SHP77 (cell line): ENCODE results near the gene PTGDR2.

Source experiments
- DNase-seq, 2 experiments: peaks; one replicate each; lab custom pipeline; 2025; lab: John Stamatoyannopoulos, UW

Gene PTGDR2

DNA sequence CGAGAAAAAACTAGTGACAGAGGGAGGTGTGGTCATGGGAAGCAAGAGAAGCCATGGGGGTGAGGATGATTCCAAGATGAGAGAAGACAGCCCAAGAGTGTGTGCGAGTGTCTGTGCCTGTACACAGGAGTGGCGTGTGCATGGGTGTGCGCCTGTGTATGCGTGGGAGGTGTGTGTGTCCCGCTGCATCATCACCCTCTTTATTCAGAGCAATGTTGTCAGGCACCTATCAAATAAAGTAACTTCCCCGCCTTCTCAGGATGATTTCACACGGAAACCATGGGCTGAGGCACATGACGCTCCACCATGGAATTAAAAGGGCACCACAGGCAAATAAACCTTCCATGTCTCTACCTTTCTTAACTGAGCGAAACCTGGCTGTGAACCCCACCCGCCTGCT is 46.1 kb downstream of the PTGDR2 start:
- no peak for DNase-seq

DNA sequence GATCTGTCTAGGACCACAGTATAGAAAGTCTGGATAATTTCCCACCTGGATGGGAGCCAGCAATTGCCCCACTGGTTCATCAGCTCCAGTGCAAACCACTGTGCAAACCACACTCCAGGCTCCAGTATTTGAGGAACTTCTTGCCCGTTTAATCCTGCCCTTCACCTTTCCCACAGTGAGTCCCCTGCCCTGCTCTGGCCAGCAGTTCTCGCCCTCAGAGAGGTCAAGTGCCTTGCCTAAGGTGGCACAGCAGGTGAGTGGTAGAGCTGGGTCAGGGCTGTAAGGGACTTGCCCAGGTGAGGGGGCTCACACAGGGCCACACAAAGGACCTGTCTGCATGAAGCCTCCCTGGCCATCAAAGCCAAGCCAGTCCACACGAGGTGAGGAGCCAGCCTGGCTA is 46.5 kb downstream of the PTGDR2 start:
- DNase-seq, result no peak

DNA sequence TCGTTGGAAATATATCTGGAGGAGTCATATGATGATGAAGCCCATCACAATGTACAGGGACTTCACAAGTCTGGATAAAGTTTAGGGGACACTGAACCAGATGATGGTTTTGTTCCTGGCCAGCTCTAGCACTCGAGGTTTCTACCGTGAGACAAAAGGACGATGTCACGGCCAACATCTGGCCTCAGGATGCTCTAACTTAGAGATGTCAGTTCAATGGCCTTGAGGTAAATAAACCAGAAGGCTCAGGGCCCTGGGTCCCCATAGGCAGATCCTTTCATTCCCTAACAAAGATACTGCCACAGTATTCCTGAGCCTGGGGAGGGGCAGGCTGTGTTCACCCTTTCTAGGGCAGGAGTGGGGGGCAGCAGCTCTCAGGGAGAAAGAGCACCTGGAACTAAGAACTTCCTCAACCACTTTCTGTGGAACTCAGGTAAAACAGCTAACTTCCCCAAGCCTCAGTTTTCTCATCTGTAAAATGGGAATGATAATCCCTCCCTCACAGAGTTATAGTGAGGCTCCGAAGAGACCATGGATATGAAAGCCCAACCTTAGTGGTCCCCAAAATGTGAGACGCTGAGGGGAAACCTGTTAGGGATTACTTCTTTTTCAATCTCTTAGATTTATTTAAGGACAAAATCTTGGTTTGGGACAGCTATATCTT is 52.3 kb downstream of the PTGDR2 start:
- DNase-seq, result no peak

DNA sequence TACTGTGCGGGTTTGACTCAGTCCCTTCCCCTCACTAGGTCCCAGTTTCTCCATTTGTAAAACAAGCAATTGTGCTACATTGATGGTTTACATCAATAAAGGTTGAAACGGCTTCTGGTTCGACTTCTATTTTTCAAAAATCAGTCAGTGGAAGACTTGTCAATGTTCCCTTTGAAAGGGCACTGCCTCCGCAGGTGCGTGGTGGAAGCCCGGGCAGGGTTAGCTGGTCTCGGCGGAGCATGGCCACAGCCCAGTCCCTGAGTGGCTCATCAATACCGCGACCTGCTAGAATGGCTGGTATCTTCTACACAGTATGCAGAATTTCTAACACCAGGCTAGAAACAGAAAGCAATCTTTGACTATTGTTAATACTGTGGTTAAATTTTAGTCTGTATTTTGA is 54.6 kb downstream of the PTGDR2 start:
- DNase-seq, result no peak
